ENCODE results near the gene ARMCX6.
"Not testable (repeated sequence)": the region's sequence is repeated elsewhere in the genome, so short reads cannot be mapped to it uniquely, and the experiment has no call there.

Gene ARMCX6

GRCh38 chrX:101605146-101605545 is 12.7 kb downstream of the ARMCX6 start:
- peaks cover 11% of the 10 kb centered on the region for H3K4me1 Mint-ChIP-seq
- H3K27me3 Mint-ChIP-seq (ENCODE audit: low read depth, poor library complexity) = peaks cover 8% of the 10 kb centered on the region
- H3K9me3 Mint-ChIP-seq = peaks cover 22% of the 10 kb centered on the region
- no peak overlapping the region for H3K27ac Mint-ChIP-seq
- H3K4me3 Mint-ChIP-seq = no peak overlapping the region
- H3K36me3 Mint-ChIP-seq (ENCODE audit: low read depth) = no peaks in the 10 kb centered on the region
- TF ChIP-seq CTCF (IDR thresholded peaks at IDR 0.05) = no peak
- DNase-seq = no peak

- Mint-ChIP-seq H3K27me3 (ENCODE audit: low read depth, poor library complexity) (peaks cover 8% of the 10 kb centered on the region), H3K4me1 (peaks cover 11% of the 10 kb centered on the region), H3K4me3 (no peak overlapping the region), H3K27ac (no peak overlapping the region), H3K9me3 (peaks cover 19% of the 10 kb centered on the region), H3K36me3 (ENCODE audit: low read depth) (no peaks in the 10 kb centered on the region)
- no peak for DNase-seq
- TF ChIP-seq CTCF (IDR thresholded peaks at IDR 0.05) = no peak
Observed at GRCh38 chrX:101602077-101602476, 15.7 kb downstream of the ARMCX6 start.

GRCh38 chrX:101599592-101599991 is 18.2 kb downstream of the ARMCX6 start:
- not testable (repeated sequence) for H3K27me3 Mint-ChIP-seq (ENCODE audit: low read depth, poor library complexity); H3K36me3 Mint-ChIP-seq (ENCODE audit: low read depth); H3K4me1 Mint-ChIP-seq; DNase-seq; H3K4me3 Mint-ChIP-seq; H3K27ac Mint-ChIP-seq
- peaks cover 31% of the 10 kb centered on the region for H3K9me3 Mint-ChIP-seq

- H3K4me3 Mint-ChIP-seq = no peak overlapping the region
Observed at GRCh38 chrX:101595739-101596419, 21.9 kb downstream of the ARMCX6 start.

More at GRCh38 chrX:101595739-101596419, 21.9 kb downstream of the ARMCX6 start:
- TF ChIP-seq CTCF (IDR thresholded peaks at IDR 0.05) = peak; percentile 58
- H3K9me3 Mint-ChIP-seq = peaks cover 44% of the 10 kb centered on the region
- H3K27me3 Mint-ChIP-seq (ENCODE audit: low read depth, poor library complexity) = peaks cover 3% of the 10 kb centered on the region
- H3K27ac Mint-ChIP-seq = no peak overlapping the region
- H3K4me1 Mint-ChIP-seq = no peaks in the 10 kb centered on the region
- DNase-seq = peak; percentile 23
- no peaks in the 10 kb centered on the region for H3K36me3 Mint-ChIP-seq (ENCODE audit: low read depth)

All from nephron progenitor cell (in vitro differentiated cells).